SK-N-SH (cell line): Measurements from ENCODE around the gene WDR48. TPM values are rescaled to one million over a fixed set of nuclear protein-coding genes. Genes with fewer than 3 reads are reported as not detected.

ENCODE experiments used
- CTCF ChIA-PET: fragments of 300-600, 350-600 bp; formaldehyde crosslinking; extraction: SDS; loops from one replicate; lab custom pipeline; 2021; lab: Yijun Ruan, JAX
- POLR2A ChIA-PET: fragments of 350-600 bp; sonication (Branson Sonifier 250); formaldehyde crosslinking; extraction: SDS; loops from one replicate; lab custom pipeline; 2020; ENCODE audit warnings: antibody characterized with exemption, inconsistent platforms; lab: Yijun Ruan, JAX
- DNase-seq: peaks from one replicate; pipeline ENCODE4 v3.0.0; 2012
- H2AFZ ChIP-seq: fragments of 200-600 bp; sonication (generic); 2 replicates; pipeline ENCODE4 v1.8.1; 2016; ENCODE audit warnings: antibody characterized with exemption, mild to moderate bottlenecking, low read depth
- H3F3A ChIP-seq: fragments of 200-600 bp; sonication (generic); replicated peaks from 2 replicates; pipeline ENCODE3; 2016; ENCODE audit warnings: antibody characterized with exemption, mild to moderate bottlenecking; ENCODE audit not compliant: insufficient read depth
- H3K27ac ChIP-seq, 2 experiments: fragments of 200-500 bp in 1 of 2; fragments of 200-600 bp in 1 of 2; sonication (Bioruptor generic) in 1 of 2; sonication (generic), shearing (Covaris generic) in 1 of 2; 2 replicates each; pipeline versions ENCODE4 v1.5.1 to v1.6.1; 2014 to 2016; ENCODE audit warnings: low read depth in 2 of 2, inconsistent platforms in 1 of 2, low read length in 1 of 2, mild to moderate bottlenecking in 1 of 2, mixed read lengths in 1 of 2
- H3K27me3 ChIP-seq: fragments of 200-600 bp; sonication (generic), shearing (Covaris generic); 2 replicates; pipeline ENCODE4 v1.6.1; 2016; ENCODE audit warnings: mixed run types; ENCODE audit not compliant: insufficient read depth
- H3K36me3 ChIP-seq, 2 experiments: fragments of 200-500 bp in 1 of 2; fragments of 200-600 bp in 1 of 2; sonication (Bioruptor generic) in 1 of 2; sonication (generic) in 1 of 2; replicated peaks in 1 of 2; 2 replicates each; pipeline versions ENCODE3 to v1.5.1; 2014 to 2016; ENCODE audit warnings: low read length in 1 of 2, mild to moderate bottlenecking in 1 of 2; ENCODE audit not compliant: insufficient read depth in 2 of 2, control insufficient read depth in 1 of 2
- H3K4me1 ChIP-seq, 2 experiments: fragments of 200-500 bp in 1 of 2; fragments of 200-600 bp in 1 of 2; sonication (Bioruptor generic) in 1 of 2; sonication (generic), shearing (Covaris generic) in 1 of 2; 2 replicates each; pipeline versions ENCODE4 v1.5.1 to v1.6.1; 2014 to 2016; ENCODE audit warnings: low read depth in 1 of 2, low read length in 1 of 2, mixed run types in 1 of 2; ENCODE audit not compliant: insufficient read depth in 2 of 2, control insufficient read depth in 1 of 2
- H3K4me2 ChIP-seq: fragments of 200-600 bp; sonication (generic), shearing (Covaris generic); 2 replicates; pipeline ENCODE4 v1.6.1; 2017; ENCODE audit warnings: mixed run types
- H3K4me3 ChIP-seq, 2 experiments: fragments of 200-500 bp in 1 of 2; fragments of 200-600 bp in 1 of 2; sonication (Bioruptor generic) in 1 of 2; sonication (generic), shearing (Covaris generic) in 1 of 2; 2 replicates each; pipeline versions ENCODE4 v1.5.1 to v1.8.1; 2014 to 2016; ENCODE audit warnings: low read depth in 2 of 2, inconsistent platforms in 1 of 2, low read length in 1 of 2, mild to moderate bottlenecking in 1 of 2, mixed read lengths in 1 of 2, moderate library complexity in 1 of 2
- H3K79me2 ChIP-seq: fragments of 200-600 bp; sonication (generic); 2 replicates; pipeline ENCODE4 v1.8.1; 2017; ENCODE audit warnings: mild to moderate bottlenecking; ENCODE audit not compliant: insufficient read depth
- H3K9ac ChIP-seq: fragments of 200-600 bp; sonication (generic); 2 replicates; pipeline ENCODE4 v1.6.1; 2017; ENCODE audit warnings: mixed run types
- H3K9me2 ChIP-seq: fragments of 200-600 bp; sonication (generic); 2 replicates; pipeline ENCODE4 v1.6.1; 2017; ENCODE audit warnings: mixed run types
- H3K9me3 ChIP-seq: fragments of 200-600 bp; sonication (generic); 2 replicates; pipeline ENCODE4 v1.6.1; 2017; ENCODE audit warnings: mixed run types, mild to moderate bottlenecking, moderate library complexity
- H4K20me1 ChIP-seq: fragments of 200-600 bp; sonication (generic); 2 replicates; pipeline ENCODE4 v1.6.1; 2017; ENCODE audit warnings: mild to moderate bottlenecking, mixed run types; ENCODE audit not compliant: insufficient read depth
- ELF1 ChIP-seq: IDR thresholded peaks from 2 replicates; pipeline ENCODE4 v1.4.0; 2012
- EP300 ChIP-seq, 2 experiments: IDR thresholded peaks; 2 replicates each; pipeline versions ENCODE4 v1.4.0 to v1.6.1; 2012; ENCODE audit warnings: borderline replicate concordance in 1 of 2, low read depth in 1 of 2, low read length in 1 of 2
- FOSL2 ChIP-seq: IDR thresholded peaks from 2 replicates; pipeline ENCODE4 v1.4.0; 2012; ENCODE audit warnings: low read depth, mild to moderate bottlenecking, moderate library complexity, borderline replicate concordance
- FOXJ3 ChIP-seq: sonication (generic); formaldehyde crosslinking; IDR thresholded peaks from 2 replicates; pipeline ENCODE4 v1.5.1; 2020; ENCODE audit warnings: mild to moderate bottlenecking, missing genetic modification reagents
- MEF2A ChIP-seq: IDR thresholded peaks from 2 replicates; pipeline ENCODE4 v1.4.0; 2012; ENCODE audit warnings: low read depth, borderline replicate concordance
- MXI1 ChIP-seq: IDR thresholded peaks from 2 replicates; pipeline ENCODE4 v1.6.1; 2012; ENCODE audit warnings: mild to moderate bottlenecking, low read depth, low read length, improper control_type of control experiment
- NFIC ChIP-seq: IDR thresholded peaks from 2 replicates; pipeline ENCODE4 v1.4.0; 2012; ENCODE audit warnings: borderline replicate concordance
- NRF1 ChIP-seq: IDR thresholded peaks from 2 replicates; pipeline ENCODE4 v1.6.1; 2012; ENCODE audit warnings: low read depth, mild to moderate bottlenecking, low read length
- POLR2AphosphoS5 ChIP-seq: IDR thresholded peaks from 2 replicates; pipeline ENCODE4 v1.6.1; 2012; ENCODE audit warnings: low read depth, low read length
- RAD21 ChIP-seq: IDR thresholded peaks from 2 replicates; pipeline ENCODE4 v1.6.1; 2012; ENCODE audit warnings: mild to moderate bottlenecking, low read length
- RCOR1 ChIP-seq: fragments of 150-350 bp; IDR thresholded peaks from 2 replicates; pipeline ENCODE4 v1.6.1; 2017; ENCODE audit warnings: antibody characterized with exemption, low read length
- SIN3A ChIP-seq: IDR thresholded peaks from 2 replicates; pipeline ENCODE4 v1.6.1; 2012; ENCODE audit warnings: low read depth, mild to moderate bottlenecking, low read length, moderate library complexity, borderline replicate concordance
- TAF1 ChIP-seq: IDR thresholded peaks from 2 replicates; pipeline ENCODE4 v1.6.1; 2012; ENCODE audit warnings: low read depth, mild to moderate bottlenecking, low read length, moderate library complexity, borderline replicate concordance
- TEAD4 ChIP-seq: IDR thresholded peaks from 2 replicates; pipeline ENCODE4 v1.4.0; 2012; ENCODE audit warnings: mild to moderate bottlenecking, borderline replicate concordance; ENCODE audit not compliant: insufficient read depth
- WGBS: methylation state at CpG from one replicate; pipeline ENCODE4 v1.1.6; 2017; ENCODE audit warnings: low lambda C conversion rate; 5-methylcytosine and 5-hydroxymethylcytosine counted together
- polyA plus RNA-seq, 3 experiments: library from polyadenylated mRNA; depleted of rRNA; stranded (reverse); fragments of >200 nt; gene quantifications; 2 replicates each; pipeline ENCODE4 v1.2.3, GENCODE V29; 2012
- TF ChIP-seq, protein P1 (sequence below): fragments of 150-350 bp; IDR thresholded peaks from 2 replicates; pipeline ENCODE4 v1.6.1; 2017; ENCODE audit warnings: antibody characterized with exemption, low read length, low read depth, borderline replicate concordance
- TF ChIP-seq, protein P2 (sequence below): IDR thresholded peaks from 2 replicates; pipeline ENCODE4; 2012

Gene WDR48
- polyA plus RNA-seq, 1 of the 3 experiments (the other 2 are of a cell fraction), result 12.1 TPM

DNA sequence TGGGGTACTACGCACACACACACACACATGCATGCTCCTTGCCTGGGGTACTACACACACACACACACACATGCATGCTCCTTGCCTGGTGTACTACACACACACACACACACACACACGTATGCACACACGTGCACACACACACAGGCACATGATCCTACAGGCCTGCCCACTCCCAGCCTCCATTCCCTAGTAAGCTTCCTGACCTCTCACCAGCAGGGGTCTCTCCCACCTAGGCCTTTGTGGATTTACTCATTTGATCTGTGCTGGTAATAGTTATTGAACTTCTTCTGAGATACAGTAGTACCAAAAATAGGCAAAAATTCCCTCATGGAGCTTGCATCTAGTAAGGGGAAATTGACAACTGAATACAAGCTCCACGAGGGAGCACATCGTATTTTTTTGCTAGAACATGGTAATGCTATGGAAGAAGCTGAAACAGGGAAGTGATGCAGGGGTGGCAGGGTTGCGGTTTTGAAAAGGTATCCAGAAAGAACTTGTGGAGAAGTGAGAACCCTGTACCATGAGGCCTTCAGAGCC lies 74.8 kb downstream of the WDR48 start (continued):
- TF ChIP-seq, protein P1, sequence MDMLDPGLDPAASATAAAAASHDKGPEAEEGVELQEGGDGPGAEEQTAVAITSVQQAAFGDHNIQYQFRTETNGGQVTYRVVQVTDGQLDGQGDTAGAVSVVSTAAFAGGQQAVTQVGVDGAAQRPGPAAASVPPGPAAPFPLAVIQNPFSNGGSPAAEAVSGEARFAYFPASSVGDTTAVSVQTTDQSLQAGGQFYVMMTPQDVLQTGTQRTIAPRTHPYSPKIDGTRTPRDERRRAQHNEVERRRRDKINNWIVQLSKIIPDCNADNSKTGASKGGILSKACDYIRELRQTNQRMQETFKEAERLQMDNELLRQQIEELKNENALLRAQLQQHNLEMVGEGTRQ, result no peak
- TF ChIP-seq FOXJ3 (no peak), TEAD4 (no peak), EP300 (IDR thresholded peaks at IDR 0.05; ENCODE audit: borderline replicate concordance in 1 of 2, low read depth in 1 of 2, low read length in 1 of 2) (no peak), TAF1 (no peak), NFIC (no peak), ELF1 (no peak)

DNA sequence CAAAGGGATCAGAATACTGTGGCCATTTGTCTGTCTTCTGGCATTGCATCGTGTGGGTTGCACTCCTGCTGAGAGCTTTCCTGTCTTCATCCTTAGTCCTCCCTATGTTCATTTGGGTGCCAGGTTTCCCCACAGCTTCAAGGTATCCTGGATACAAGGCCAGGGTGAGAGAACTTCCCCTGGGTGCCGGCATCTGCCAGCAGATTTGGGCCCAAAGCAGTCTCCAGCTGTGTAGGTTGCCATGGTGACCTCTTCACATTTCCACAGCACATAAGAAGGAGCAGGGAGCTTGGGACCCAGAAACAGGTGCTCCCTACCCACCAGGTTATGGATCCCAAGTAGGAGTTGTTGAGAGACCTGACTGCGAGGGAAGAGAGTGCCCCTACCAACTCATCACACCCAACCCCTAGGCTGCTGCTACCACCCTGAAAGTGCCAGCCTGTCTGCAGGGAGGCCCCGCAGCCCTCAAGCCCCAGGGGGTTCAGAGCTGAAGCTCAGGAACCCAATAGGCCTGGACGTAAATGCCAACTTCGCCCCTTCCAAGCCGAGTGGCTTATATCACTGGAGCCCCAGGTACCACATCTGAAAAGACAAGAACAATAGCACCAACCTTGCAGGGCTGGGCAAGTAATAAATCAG lies 75.6 kb downstream of the WDR48 start:
- WGBS, result 87% methylated on average over 7 of the region's 7 CpGs
- no peak overlapping the region for H3K4me2 ChIP-seq
- H3K27me3 ChIP-seq, result no peaks in the 10 kb centered on the region
- H2AFZ ChIP-seq, result no peak overlapping the region
- no peak overlapping the region for H3K9ac ChIP-seq
- H3K9me3 ChIP-seq, result no peaks in the 10 kb centered on the region
- H3K4me3 ChIP-seq, result no peak overlapping the region
- no peak for DNase-seq
- H4K20me1 ChIP-seq, result no peaks in the 10 kb centered on the region
- no peaks in the 10 kb centered on the region for H3K36me3 ChIP-seq
- H3K4me1 ChIP-seq, result 0 out of 4 replicates have a peak, but pooled peaks cover 0 to 6% of the 10 kb centered on the region in 2 experiments
- H3K79me2 ChIP-seq, result no peaks in the 10 kb centered on the region
- POLR2A ChIA-PET, result interaction anchor here (0.7 kb wide), 2 partner anchors 10 to 161 kb away, joined by 3 read pairs; no protein-coding TSS in a partner anchor
- no peak overlapping the region for H3K27ac ChIP-seq
- TF ChIP-seq, protein P2, sequence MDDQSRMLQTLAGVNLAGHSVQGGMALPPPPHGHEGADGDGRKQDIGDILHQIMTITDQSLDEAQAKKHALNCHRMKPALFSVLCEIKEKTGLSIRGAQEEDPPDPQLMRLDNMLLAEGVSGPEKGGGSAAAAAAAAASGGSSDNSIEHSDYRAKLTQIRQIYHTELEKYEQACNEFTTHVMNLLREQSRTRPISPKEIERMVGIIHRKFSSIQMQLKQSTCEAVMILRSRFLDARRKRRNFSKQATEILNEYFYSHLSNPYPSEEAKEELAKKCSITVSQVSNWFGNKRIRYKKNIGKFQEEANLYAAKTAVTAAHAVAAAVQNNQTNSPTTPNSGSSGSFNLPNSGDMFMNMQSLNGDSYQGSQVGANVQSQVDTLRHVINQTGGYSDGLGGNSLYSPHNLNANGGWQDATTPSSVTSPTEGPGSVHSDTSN, result no peak
- TF ChIP-seq RAD21 (no peak), SIN3A (no peak), POLR2AphosphoS5 (no peak), RCOR1 (no peak), FOSL2 (no peak), MXI1 (no peak), MEF2A (no peak), NRF1 (no peak), EP300 (IDR thresholded peaks at IDR 0.05; ENCODE audit: borderline replicate concordance in 1 of 2, low read depth in 1 of 2, low read length in 1 of 2) (no peak), NFIC (no peak)
- TF ChIP-seq, all 33 proteins: peak for 0
- Histone ChIP-seq H3F3A (no peaks in the 10 kb centered on the region), H3K9me2 (no peaks in the 10 kb centered on the region)
- CTCF ChIA-PET, result interaction anchor here (0.6 to 14.8 kb wide), 27 partner anchors 8 to 177 kb away, joined by 3 to 223 read pairs (median 5); partner anchors contain the start of gene CX3CR1
